ENCODE results near the gene PAK5. TPM values are rescaled to one million over a fixed set of nuclear protein-coding genes. Genes with fewer than 3 reads are reported as not detected.

The PAK5 gene
- total and polyA plus RNA-seq, 2 experiments from 2014 or later = 0.57 to 1.1 TPM

DNA sequence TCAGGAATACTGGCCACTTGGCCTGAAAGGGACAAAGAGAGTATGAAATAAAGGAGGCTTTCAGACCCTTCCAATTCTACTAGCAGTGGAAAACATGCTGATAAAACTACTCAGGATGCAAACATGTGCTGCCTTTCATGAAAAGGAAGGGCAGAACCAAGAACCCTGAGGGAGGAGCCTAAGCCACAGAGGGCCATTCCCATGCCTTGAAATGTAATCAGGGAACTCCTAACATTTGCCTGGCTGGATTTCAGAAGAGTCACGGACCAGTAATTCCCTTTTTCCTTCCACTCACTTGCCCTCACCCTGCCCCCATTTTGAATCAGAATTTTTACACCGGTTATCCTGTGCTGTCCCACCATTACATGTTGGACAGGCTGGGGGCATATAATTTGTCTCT lies 208.3 kb downstream of the PAK5 start:
- H3F3A ChIP-seq (replicated peaks; ENCODE audit: low read depth) = no peaks in the 10 kb centered on the region
- no peak overlapping the region for H3K4me2 ChIP-seq
- H3K27ac Mint-ChIP-seq = no peak overlapping the region
- H2AFZ ChIP-seq = no peak overlapping the region
- H3K36me3 ChIP-seq (ENCODE audit: insufficient read depth) = no peaks in the 10 kb centered on the region
- no peaks in the 10 kb centered on the region for H3K4me1 ChIP-seq (ENCODE audit: insufficient read depth)
- H3K4me3 ChIP-seq = no peak overlapping the region
- DNase-seq (ENCODE audit: low spot score) = no peak
- TF ChIP-seq, protein P1, sequence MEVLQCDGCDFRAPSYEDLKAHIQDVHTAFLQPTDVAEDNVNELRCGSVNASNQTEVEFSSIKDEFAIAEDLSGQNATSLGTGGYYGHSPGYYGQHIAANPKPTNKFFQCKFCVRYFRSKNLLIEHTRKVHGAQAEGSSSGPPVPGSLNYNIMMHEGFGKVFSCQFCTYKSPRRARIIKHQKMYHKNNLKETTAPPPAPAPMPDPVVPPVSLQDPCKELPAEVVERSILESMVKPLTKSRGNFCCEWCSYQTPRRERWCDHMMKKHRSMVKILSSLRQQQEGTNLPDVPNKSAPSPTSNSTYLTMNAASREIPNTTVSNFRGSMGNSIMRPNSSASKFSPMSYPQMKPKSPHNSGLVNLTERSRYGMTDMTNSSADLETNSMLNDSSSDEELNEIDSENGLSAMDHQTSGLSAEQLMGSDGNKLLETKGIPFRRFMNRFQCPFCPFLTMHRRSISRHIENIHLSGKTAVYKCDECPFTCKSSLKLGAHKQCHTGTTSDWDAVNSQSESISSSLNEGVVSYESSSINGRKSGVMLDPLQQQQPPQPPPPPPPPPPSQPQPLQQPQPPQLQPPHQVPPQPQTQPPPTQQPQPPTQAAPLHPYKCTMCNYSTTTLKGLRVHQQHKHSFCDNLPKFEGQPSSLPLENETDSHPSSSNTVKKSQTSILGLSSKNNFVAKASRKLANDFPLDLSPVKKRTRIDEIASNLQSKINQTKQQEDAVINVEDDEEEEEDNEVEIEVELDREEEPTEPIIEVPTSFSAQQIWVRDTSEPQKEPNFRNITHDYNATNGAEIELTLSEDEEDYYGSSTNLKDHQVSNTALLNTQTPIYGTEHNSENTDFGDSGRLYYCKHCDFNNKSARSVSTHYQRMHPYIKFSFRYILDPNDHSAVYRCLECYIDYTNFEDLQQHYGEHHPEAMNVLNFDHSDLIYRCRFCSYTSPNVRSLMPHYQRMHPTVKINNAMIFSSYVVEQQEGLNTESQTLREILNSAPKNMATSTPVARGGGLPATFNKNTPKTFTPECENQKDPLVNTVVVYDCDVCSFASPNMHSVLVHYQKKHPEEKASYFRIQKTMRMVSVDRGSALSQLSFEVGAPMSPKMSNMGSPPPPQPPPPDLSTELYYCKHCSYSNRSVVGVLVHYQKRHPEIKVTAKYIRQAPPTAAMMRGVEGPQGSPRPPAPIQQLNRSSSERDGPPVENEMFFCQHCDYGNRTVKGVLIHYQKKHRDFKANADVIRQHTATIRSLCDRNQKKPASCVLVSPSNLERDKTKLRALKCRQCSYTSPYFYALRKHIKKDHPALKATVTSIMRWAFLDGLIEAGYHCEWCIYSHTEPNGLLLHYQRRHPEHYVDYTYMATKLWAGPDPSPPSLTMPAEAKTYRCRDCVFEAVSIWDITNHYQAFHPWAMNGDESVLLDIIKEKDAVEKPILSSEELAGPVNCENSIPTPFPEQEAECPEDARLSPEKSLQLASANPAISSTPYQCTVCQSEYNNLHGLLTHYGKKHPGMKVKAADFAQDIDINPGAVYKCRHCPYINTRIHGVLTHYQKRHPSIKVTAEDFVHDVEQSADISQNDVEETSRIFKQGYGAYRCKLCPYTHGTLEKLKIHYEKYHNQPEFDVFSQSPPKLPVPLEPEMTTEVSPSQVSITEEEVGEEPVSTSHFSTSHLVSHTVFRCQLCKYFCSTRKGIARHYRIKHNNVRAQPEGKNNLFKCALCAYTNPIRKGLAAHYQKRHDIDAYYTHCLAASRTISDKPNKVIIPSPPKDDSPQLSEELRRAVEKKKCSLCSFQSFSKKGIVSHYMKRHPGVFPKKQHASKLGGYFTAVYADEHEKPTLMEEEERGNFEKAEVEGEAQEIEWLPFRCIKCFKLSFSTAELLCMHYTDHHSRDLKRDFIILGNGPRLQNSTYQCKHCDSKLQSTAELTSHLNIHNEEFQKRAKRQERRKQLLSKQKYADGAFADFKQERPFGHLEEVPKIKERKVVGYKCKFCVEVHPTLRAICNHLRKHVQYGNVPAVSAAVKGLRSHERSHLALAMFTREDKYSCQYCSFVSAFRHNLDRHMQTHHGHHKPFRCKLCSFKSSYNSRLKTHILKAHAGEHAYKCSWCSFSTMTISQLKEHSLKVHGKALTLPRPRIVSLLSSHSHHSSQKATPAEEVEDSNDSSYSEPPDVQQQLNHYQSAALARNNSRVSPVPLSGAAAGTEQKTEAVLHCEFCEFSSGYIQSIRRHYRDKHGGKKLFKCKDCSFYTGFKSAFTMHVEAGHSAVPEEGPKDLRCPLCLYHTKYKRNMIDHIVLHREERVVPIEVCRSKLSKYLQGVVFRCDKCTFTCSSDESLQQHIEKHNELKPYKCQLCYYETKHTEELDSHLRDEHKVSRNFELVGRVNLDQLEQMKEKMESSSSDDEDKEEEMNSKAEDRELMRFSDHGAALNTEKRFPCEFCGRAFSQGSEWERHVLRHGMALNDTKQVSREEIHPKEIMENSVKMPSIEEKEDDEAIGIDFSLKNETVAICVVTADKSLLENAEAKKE (CRISPR knock-in tag; IDR thresholded peaks at IDR 0.05) = no peak
- TF ChIP-seq ZNF331 (CRISPR knock-in tag; IDR thresholded peaks at IDR 0.05; ENCODE audit: low read depth) = no peak
- TF ChIP-seq NANOG (IDR thresholded peaks at IDR 0.05; ENCODE audit: borderline replicate concordance) = no peak
- no peak for TF ChIP-seq ZNF114 (CRISPR knock-in tag; IDR thresholded peaks at IDR 0.05)
- no peak for TF ChIP-seq EZH2phosphoT487 (IDR thresholded peaks at IDR 0.05; ENCODE audit: unreplicated experiment)
- TF ChIP-seq CTCF (conservative IDR thresholded peaks at IDR 0.05; ENCODE audit: low read depth in 2 of 2) = no peak
- TF ChIP-seq EZH2 (IDR thresholded peaks at IDR 0.05; ENCODE audit: low read depth, unreplicated experiment) = no peak
- no peak for TF ChIP-seq POLR2AphosphoS5 (IDR thresholded peaks at IDR 0.05; ENCODE audit: low read depth)
- no peak for TF ChIP-seq ETS1 (IDR thresholded peaks at IDR 0.05)
- TF ChIP-seq STAT1 (IDR thresholded peaks at IDR 0.05; ENCODE audit: unreplicated experiment) = no peak
- no peak for TF ChIP-seq JUNB (IDR thresholded peaks at IDR 0.05; ENCODE audit: unreplicated experiment)
- TF ChIP-seq CREB1 (CRISPR knock-in tag; IDR thresholded peaks at IDR 0.05; ENCODE audit: low read depth) = no peak
- TF ChIP-seq REST (IDR thresholded peaks at IDR 0.05; ENCODE audit: unreplicated experiment) = no peak
- H3K27me3 ChIP-seq (ENCODE audit: insufficient read depth) = no peaks in the 10 kb centered on the region
- H3K27me3 Mint-ChIP-seq (ENCODE audit: insufficient read depth, low read depth, poor library complexity) = no peaks in the 10 kb centered on the region
- no peaks in the 10 kb centered on the region for H3K36me3 Mint-ChIP-seq (ENCODE audit: low read depth)
- ATAC-seq = no peak
- no peaks in the 10 kb centered on the region for H3K9me3 Mint-ChIP-seq
- no peaks in the 10 kb centered on the region for H4K20me1 ChIP-seq (replicated peaks; ENCODE audit: insufficient read depth)
- H3K27ac ChIP-seq (ENCODE audit: low read depth) = no peak overlapping the region
- H3K79me2 ChIP-seq (replicated peaks; ENCODE audit: insufficient read depth) = no peaks in the 10 kb centered on the region
- H3K4me1 Mint-ChIP-seq = no peaks in the 10 kb centered on the region; the same call in 2 of the 3 replicates
- no peak overlapping the region for H3K4me3 Mint-ChIP-seq
- peaks cover 4% of the 10 kb centered on the region; the same call in 1 of the 2 replicates for H3K9me2 ChIP-seq (ENCODE audit: insufficient read depth)
